CD4-positive, CD25-positive, alpha-beta regulatory T cell (primary cell): ENCODE results near the gene NUF2. TPM values are rescaled to one million over a fixed set of nuclear protein-coding genes. Genes with fewer than 3 reads are reported as not detected.

Experiments
- ATAC-seq, 2 donors: fragments of 150-1000 bp; cut with Tn5 transposase; one replicate each; pipeline ENCODE4 v1.10.0; 2021; ENCODE audit warnings: low read depth in 2 of 2, moderate number of reproducible peaks in 2 of 2, moderate library complexity in 1 of 2
- DNase-seq, 3 donors: peaks; one replicate each; pipeline versions ENCODE4 v3.0.0 to v3.0.0-alpha.2; 2012 to 2022; ENCODE audit warnings: mixed read lengths in 1 of 3
- H3K27ac ChIP-seq: one replicate; pipeline ENCODE4 v1.7.0; 2013; ENCODE audit warnings: mild to moderate bottlenecking, low read length; ENCODE audit not compliant: insufficient read depth, poor library complexity, severe bottlenecking
- H3K27me3 ChIP-seq: one replicate; pipeline ENCODE4 v1.7.0; 2013; ENCODE audit warnings: low read length; ENCODE audit not compliant: control insufficient read depth, insufficient read depth
- H3K36me3 ChIP-seq: one replicate; pipeline ENCODE4 v1.7.0; 2013; ENCODE audit warnings: mild to moderate bottlenecking, low read length, moderate library complexity; ENCODE audit not compliant: control insufficient read depth, insufficient read depth
- H3K4me1 ChIP-seq: 2 replicates; pipeline ENCODE4 v1.7.0; 2013; ENCODE audit warnings: mild to moderate bottlenecking, low read length; ENCODE audit not compliant: insufficient read depth, control insufficient read depth, poor library complexity, severe bottlenecking
- H3K4me3 ChIP-seq: one replicate; pipeline ENCODE4 v1.7.0; 2013; ENCODE audit warnings: low read depth, mild to moderate bottlenecking, low read length, moderate library complexity
- H3K9me3 ChIP-seq, 2 experiments: 1 replicate in 1 of 2; 2 replicates in 1 of 2; pipeline ENCODE4 v1.7.0; 2013; ENCODE audit warnings: low read length in 2 of 2, mild to moderate bottlenecking in 1 of 2, moderate library complexity in 1 of 2; ENCODE audit not compliant: control insufficient read depth in 2 of 2
- H3K27ac Mint-ChIP-seq, 3 donors: one replicate each; pipeline ENCODE4 v1.8.0; 2020 to 2022; ENCODE audit warnings: mild to moderate bottlenecking in 3 of 3, mixed read lengths in 3 of 3, moderate library complexity in 2 of 3
- H3K27me3 Mint-ChIP-seq: one replicate; pipeline ENCODE4 v1.8.0; 2022; ENCODE audit warnings: mild to moderate bottlenecking, mixed read lengths
- H3K36me3 Mint-ChIP-seq: one replicate; pipeline ENCODE4 v1.8.0; 2020; ENCODE audit warnings: mixed read lengths
- H3K4me1 Mint-ChIP-seq, 4 donors: one replicate each; pipeline ENCODE4 v1.8.0; 2020 to 2022; ENCODE audit warnings: mixed read lengths in 4 of 4, mild to moderate bottlenecking in 1 of 4
- H3K4me3 Mint-ChIP-seq, 4 donors: one replicate each; pipeline ENCODE4 v1.8.0; 2020 to 2022; ENCODE audit warnings: mild to moderate bottlenecking in 4 of 4, mixed read lengths in 4 of 4, moderate library complexity in 3 of 4
- H3K9me3 Mint-ChIP-seq, 7 donors: one replicate each; pipeline ENCODE4 v1.8.0; 2020 to 2022; ENCODE audit warnings: mixed read lengths in 7 of 7, mild to moderate bottlenecking in 3 of 7, moderate library complexity in 2 of 7
- polyA plus RNA-seq, 4 donors: library from polyadenylated mRNA; unstranded; fragments of 300-500 nt; fragmentation: Illumina TruSeq; gene quantifications; one replicate each; pipeline ENCODE4 v1.2.3, GENCODE V29; 2021
- total RNA-seq: library from RNA; stranded (reverse); gene quantifications from one replicate; pipeline ENCODE4 v1.2.3, GENCODE V29; 2022

Gene NUF2
- total and polyA plus RNA-seq, 5 donors from 2014 or later, result 0.94 to 3.8 (median 1.5) TPM

GRCh38 chr1:163365186-163365585 lies 43.4 kb downstream of the NUF2 start:
- H3K4me1 ChIP-seq, result no peaks in the 10 kb centered on the region
- Mint-ChIP-seq H3K9me3 (peaks cover 0 to 3% (median 0%) of the 10 kb centered on the region in 7 donors), H3K36me3 (no peaks in the 10 kb centered on the region), H3K4me3 (no peak overlapping the region), H3K27ac (no peak overlapping the region), H3K27me3 (peaks cover 9% of the 10 kb centered on the region), H3K4me1 (peaks cover 0 to 12% (median under 1%) of the 10 kb centered on the region in 4 donors)
- no peak for ATAC-seq
- no peaks in the 10 kb centered on the region for H3K36me3 ChIP-seq
- no peak overlapping the region for H3K4me3 ChIP-seq
- peaks cover 13% of the 10 kb centered on the region for H3K27me3 ChIP-seq
- H3K9me3 ChIP-seq, result no peaks in the 10 kb centered on the region
- no peak for DNase-seq
- H3K27ac ChIP-seq, result no peak overlapping the region

GRCh38 chr1:163366555-163366954 lies 44.8 kb downstream of the NUF2 start:
- no peaks in the 10 kb centered on the region for H3K36me3 Mint-ChIP-seq
- no peaks in the 10 kb centered on the region for H3K36me3 ChIP-seq
- H3K4me1 Mint-ChIP-seq, result peaks cover 0 to 5% (median under 1%) of the 10 kb centered on the region in 4 donors
- no peak for ATAC-seq
- H3K9me3 ChIP-seq, result no peaks in the 10 kb centered on the region
- no peak overlapping the region for H3K4me3 Mint-ChIP-seq
- no peak overlapping the region for H3K27ac ChIP-seq
- peaks cover 7% of the 10 kb centered on the region for H3K27me3 Mint-ChIP-seq
- no peak overlapping the region for H3K27ac Mint-ChIP-seq
- H3K4me3 ChIP-seq, result no peak overlapping the region
- H3K9me3 Mint-ChIP-seq, result peaks cover 0 to 3% (median 0%) of the 10 kb centered on the region in 7 donors
- H3K4me1 ChIP-seq, result no peaks in the 10 kb centered on the region
- DNase-seq, result no peak
- H3K27me3 ChIP-seq, result peaks cover 11% of the 10 kb centered on the region

GRCh38 chr1:163367721-163368120 lies 46.0 kb downstream of the NUF2 start:
- no peaks in the 10 kb centered on the region for H3K4me1 ChIP-seq
- no peak for DNase-seq
- Mint-ChIP-seq H3K27ac (no peak overlapping the region), H3K4me1 (no peaks in the 10 kb centered on the region), H3K27me3 (no peaks in the 10 kb centered on the region), H3K4me3 (no peak overlapping the region), H3K9me3 (peaks cover 0 to 3% (median 0%) of the 10 kb centered on the region in 7 donors), H3K36me3 (no peaks in the 10 kb centered on the region)
- no peak overlapping the region for H3K4me3 ChIP-seq
- ATAC-seq, result no peak
- H3K9me3 ChIP-seq, result no peaks in the 10 kb centered on the region
- no peaks in the 10 kb centered on the region for H3K36me3 ChIP-seq
- peaks cover 10% of the 10 kb centered on the region for H3K27me3 ChIP-seq
- no peak overlapping the region for H3K27ac ChIP-seq

GRCh38 chr1:163372576-163372975 lies 50.8 kb downstream of the NUF2 start:
- no peaks in the 10 kb centered on the region for H3K36me3 Mint-ChIP-seq
- no peak overlapping the region for H3K27ac Mint-ChIP-seq
- ATAC-seq (no peak), DNase-seq (no peak)
- peaks cover 4% of the 10 kb centered on the region for H3K27me3 Mint-ChIP-seq
- Histone ChIP-seq H3K36me3 (no peaks in the 10 kb centered on the region), H3K27me3 (peaks cover 5% of the 10 kb centered on the region), H3K4me3 (no peak overlapping the region), H3K4me1 (no peaks in the 10 kb centered on the region), H3K9me3 (no peaks in the 10 kb centered on the region), H3K27ac (no peak overlapping the region)
- no peaks in the 10 kb centered on the region for H3K9me3 Mint-ChIP-seq
- no peaks in the 10 kb centered on the region for H3K4me1 Mint-ChIP-seq
- no peak overlapping the region for H3K4me3 Mint-ChIP-seq

GRCh38 chr1:163378554-163378953 lies 56.8 kb downstream of the NUF2 start:
- H3K9me3 ChIP-seq, result no peaks in the 10 kb centered on the region
- H3K27me3 Mint-ChIP-seq, result peaks cover 20% of the 10 kb centered on the region
- no peaks in the 10 kb centered on the region for H3K4me1 ChIP-seq
- H3K27ac Mint-ChIP-seq, result no peak overlapping the region
- no peak overlapping the region for H3K4me3 Mint-ChIP-seq
- ATAC-seq (no peak), DNase-seq (no peak)
- peaks cover 3% of the 10 kb centered on the region for H3K27me3 ChIP-seq
- no peaks in the 10 kb centered on the region for H3K4me1 Mint-ChIP-seq
- H3K4me3 ChIP-seq, result no peak overlapping the region
- H3K27ac ChIP-seq, result no peak overlapping the region
- no peaks in the 10 kb centered on the region for H3K36me3 Mint-ChIP-seq
- no peaks in the 10 kb centered on the region for H3K9me3 Mint-ChIP-seq
- no peaks in the 10 kb centered on the region for H3K36me3 ChIP-seq

GRCh38 chr1:163379801-163380200 lies 58.0 kb downstream of the NUF2 start:
- Mint-ChIP-seq H3K36me3 (no peaks in the 10 kb centered on the region), H3K9me3 (no peaks in the 10 kb centered on the region), H3K4me1 (no peaks in the 10 kb centered on the region), H3K27ac (no peak overlapping the region), H3K4me3 (no peak overlapping the region), H3K27me3 (peaks cover 17% of the 10 kb centered on the region)
- Histone ChIP-seq H3K27ac (no peak overlapping the region), H3K36me3 (no peaks in the 10 kb centered on the region), H3K4me1 (no peaks in the 10 kb centered on the region), H3K4me3 (no peak overlapping the region), H3K9me3 (no peaks in the 10 kb centered on the region), H3K27me3 (peaks cover 4% of the 10 kb centered on the region)
- DNase-seq (no peak), ATAC-seq (no peak)

GRCh38 chr1:163381487-163382184 lies 59.9 kb downstream of the NUF2 start:
- H3K27me3 ChIP-seq, result peaks cover 5% of the 10 kb centered on the region
- no peak overlapping the region for H3K27ac Mint-ChIP-seq
- H3K9me3 Mint-ChIP-seq, result no peaks in the 10 kb centered on the region
- peaks cover 17% of the 10 kb centered on the region for H3K27me3 Mint-ChIP-seq
- no peak overlapping the region for H3K27ac ChIP-seq
- no peaks in the 10 kb centered on the region for H3K36me3 Mint-ChIP-seq
- H3K9me3 ChIP-seq, result no peaks in the 10 kb centered on the region
- no peaks in the 10 kb centered on the region for H3K36me3 ChIP-seq
- no peaks in the 10 kb centered on the region for H3K4me1 Mint-ChIP-seq
- DNase-seq (no peak), ATAC-seq (no peak)
- H3K4me1 ChIP-seq, result no peaks in the 10 kb centered on the region
- no peak overlapping the region for H3K4me3 ChIP-seq
- H3K4me3 Mint-ChIP-seq, result no peak overlapping the region

GRCh38 chr1:163382395-163382794 lies 60.6 kb downstream of the NUF2 start:
- H3K27ac Mint-ChIP-seq, result no peak overlapping the region
- no peaks in the 10 kb centered on the region for H3K36me3 ChIP-seq

More at GRCh38 chr1:163382395-163382794, 60.6 kb downstream of the NUF2 start:
- Mint-ChIP-seq H3K4me3 (no peak overlapping the region), H3K9me3 (no peaks in the 10 kb centered on the region), H3K4me1 (no peaks in the 10 kb centered on the region), H3K36me3 (no peaks in the 10 kb centered on the region), H3K27me3 (peaks cover 17% of the 10 kb centered on the region)
- peaks cover 5% of the 10 kb centered on the region for H3K27me3 ChIP-seq
- DNase-seq, result no peak
- H3K9me3 ChIP-seq, result no peaks in the 10 kb centered on the region
- no peak overlapping the region for H3K4me3 ChIP-seq
- no peak overlapping the region for H3K27ac ChIP-seq
- ATAC-seq, result no peak
- H3K4me1 ChIP-seq, result no peaks in the 10 kb centered on the region
